SK-N-SH (cell line): Measurements from ENCODE around the gene METTL13. TPM values are rescaled to one million over a fixed set of nuclear protein-coding genes. Genes with fewer than 3 reads are reported as not detected.

Source experiments
- CTCF ChIA-PET: fragments of 300-600, 350-600 bp; formaldehyde crosslinking; extraction: SDS; loops from one replicate; lab custom pipeline; 2021; lab: Yijun Ruan, JAX
- POLR2A ChIA-PET: fragments of 350-600 bp; sonication (Branson Sonifier 250); formaldehyde crosslinking; extraction: SDS; loops from one replicate; lab custom pipeline; 2020; ENCODE audit warnings: antibody characterized with exemption, inconsistent platforms; lab: Yijun Ruan, JAX
- DNase-seq: peaks from one replicate; pipeline ENCODE4 v3.0.0; 2012
- H2AFZ ChIP-seq: fragments of 200-600 bp; sonication (generic); 2 replicates; pipeline ENCODE4 v1.8.1; 2016; ENCODE audit warnings: antibody characterized with exemption, mild to moderate bottlenecking, low read depth
- H3F3A ChIP-seq: fragments of 200-600 bp; sonication (generic); replicated peaks from 2 replicates; pipeline ENCODE3; 2016; ENCODE audit warnings: antibody characterized with exemption, mild to moderate bottlenecking; ENCODE audit not compliant: insufficient read depth
- H3K27ac ChIP-seq, 2 experiments: fragments of 200-500 bp in 1 of 2; fragments of 200-600 bp in 1 of 2; sonication (Bioruptor generic) in 1 of 2; sonication (generic), shearing (Covaris generic) in 1 of 2; 2 replicates each; pipeline versions ENCODE4 v1.5.1 to v1.6.1; 2014 to 2016; ENCODE audit warnings: low read depth in 2 of 2, inconsistent platforms in 1 of 2, low read length in 1 of 2, mild to moderate bottlenecking in 1 of 2, mixed read lengths in 1 of 2
- H3K27me3 ChIP-seq: fragments of 200-600 bp; sonication (generic), shearing (Covaris generic); 2 replicates; pipeline ENCODE4 v1.6.1; 2016; ENCODE audit warnings: mixed run types; ENCODE audit not compliant: insufficient read depth
- H3K36me3 ChIP-seq, 2 experiments: fragments of 200-500 bp in 1 of 2; fragments of 200-600 bp in 1 of 2; sonication (Bioruptor generic) in 1 of 2; sonication (generic) in 1 of 2; replicated peaks in 1 of 2; 2 replicates each; pipeline versions ENCODE3 to v1.5.1; 2014 to 2016; ENCODE audit warnings: low read length in 1 of 2, mild to moderate bottlenecking in 1 of 2; ENCODE audit not compliant: insufficient read depth in 2 of 2, control insufficient read depth in 1 of 2
- H3K4me1 ChIP-seq, 2 experiments: fragments of 200-500 bp in 1 of 2; fragments of 200-600 bp in 1 of 2; sonication (Bioruptor generic) in 1 of 2; sonication (generic), shearing (Covaris generic) in 1 of 2; 2 replicates each; pipeline versions ENCODE4 v1.5.1 to v1.6.1; 2014 to 2016; ENCODE audit warnings: low read depth in 1 of 2, low read length in 1 of 2, mixed run types in 1 of 2; ENCODE audit not compliant: insufficient read depth in 2 of 2, control insufficient read depth in 1 of 2
- H3K4me2 ChIP-seq: fragments of 200-600 bp; sonication (generic), shearing (Covaris generic); 2 replicates; pipeline ENCODE4 v1.6.1; 2017; ENCODE audit warnings: mixed run types
- H3K4me3 ChIP-seq, 2 experiments: fragments of 200-500 bp in 1 of 2; fragments of 200-600 bp in 1 of 2; sonication (Bioruptor generic) in 1 of 2; sonication (generic), shearing (Covaris generic) in 1 of 2; 2 replicates each; pipeline versions ENCODE4 v1.5.1 to v1.8.1; 2014 to 2016; ENCODE audit warnings: low read depth in 2 of 2, inconsistent platforms in 1 of 2, low read length in 1 of 2, mild to moderate bottlenecking in 1 of 2, mixed read lengths in 1 of 2, moderate library complexity in 1 of 2
- H3K79me2 ChIP-seq: fragments of 200-600 bp; sonication (generic); 2 replicates; pipeline ENCODE4 v1.8.1; 2017; ENCODE audit warnings: mild to moderate bottlenecking; ENCODE audit not compliant: insufficient read depth
- H3K9ac ChIP-seq: fragments of 200-600 bp; sonication (generic); 2 replicates; pipeline ENCODE4 v1.6.1; 2017; ENCODE audit warnings: mixed run types
- H3K9me2 ChIP-seq: fragments of 200-600 bp; sonication (generic); 2 replicates; pipeline ENCODE4 v1.6.1; 2017; ENCODE audit warnings: mixed run types
- H3K9me3 ChIP-seq: fragments of 200-600 bp; sonication (generic); 2 replicates; pipeline ENCODE4 v1.6.1; 2017; ENCODE audit warnings: mixed run types, mild to moderate bottlenecking, moderate library complexity
- H4K20me1 ChIP-seq: fragments of 200-600 bp; sonication (generic); 2 replicates; pipeline ENCODE4 v1.6.1; 2017; ENCODE audit warnings: mild to moderate bottlenecking, mixed run types; ENCODE audit not compliant: insufficient read depth
- CHD2 ChIP-seq: fragments of 150-350 bp; IDR thresholded peaks from 2 replicates; pipeline ENCODE4 v1.6.1; 2018; ENCODE audit warnings: low read length; ENCODE audit not compliant: partially characterized antibody
- ELF1 ChIP-seq: IDR thresholded peaks from 2 replicates; pipeline ENCODE4 v1.4.0; 2012
- EZH2phosphoT487 ChIP-seq: fragments of 200-600 bp; sonication (generic); IDR thresholded peaks from 2 replicates; pipeline ENCODE4 v1.6.1; 2017; ENCODE audit warnings: low read depth, mixed run types, mild to moderate bottlenecking, antibody characterized with exemption, moderate library complexity, borderline replicate concordance
- FOXJ3 ChIP-seq: sonication (generic); formaldehyde crosslinking; IDR thresholded peaks from 2 replicates; pipeline ENCODE4 v1.5.1; 2020; ENCODE audit warnings: mild to moderate bottlenecking, missing genetic modification reagents
- FOXM1 ChIP-seq: IDR thresholded peaks from 2 replicates; pipeline ENCODE4 v1.4.0; 2012; ENCODE audit warnings: low read depth, mild to moderate bottlenecking
- GABPA ChIP-seq: IDR thresholded peaks from 2 replicates; pipeline ENCODE4 v1.4.0; 2012; ENCODE audit warnings: low read depth, mild to moderate bottlenecking
- NFIC ChIP-seq: IDR thresholded peaks from 2 replicates; pipeline ENCODE4 v1.4.0; 2012; ENCODE audit warnings: borderline replicate concordance
- RAD21 ChIP-seq: IDR thresholded peaks from 2 replicates; pipeline ENCODE4 v1.6.1; 2012; ENCODE audit warnings: mild to moderate bottlenecking, low read length
- RCOR1 ChIP-seq: fragments of 150-350 bp; IDR thresholded peaks from 2 replicates; pipeline ENCODE4 v1.6.1; 2017; ENCODE audit warnings: antibody characterized with exemption, low read length
- RFX5 ChIP-seq: IDR thresholded peaks from 2 replicates; pipeline ENCODE4 v1.6.1; 2012; ENCODE audit warnings: mild to moderate bottlenecking, improper control_type of control experiment, low read length
- TAF1 ChIP-seq: IDR thresholded peaks from 2 replicates; pipeline ENCODE4 v1.6.1; 2012; ENCODE audit warnings: low read depth, mild to moderate bottlenecking, low read length, moderate library complexity, borderline replicate concordance
- TCF12 ChIP-seq: IDR thresholded peaks from 2 replicates; pipeline ENCODE4 v1.4.0; 2012
- WGBS: methylation state at CpG from one replicate; pipeline ENCODE4 v1.1.6; 2017; ENCODE audit warnings: low lambda C conversion rate; 5-methylcytosine and 5-hydroxymethylcytosine counted together
- polyA plus RNA-seq, 3 experiments: library from polyadenylated mRNA; depleted of rRNA; stranded (reverse); fragments of >200 nt; gene quantifications; 2 replicates each; pipeline ENCODE4 v1.2.3, GENCODE V29; 2012
- TF ChIP-seq, protein P1 (sequence below): fragments of 200-600 bp; sonication (generic); IDR thresholded peaks from 2 replicates; pipeline ENCODE4 v1.6.1; 2017; ENCODE audit warnings: antibody characterized with exemption, mild to moderate bottlenecking, moderate library complexity
- TF ChIP-seq, protein P2 (sequence below): IDR thresholded peaks from 2 replicates; pipeline ENCODE4 v1.4.0; 2012; ENCODE audit warnings: low read depth, borderline replicate concordance
- TF ChIP-seq, protein P3 (sequence below): IDR thresholded peaks from 2 replicates; pipeline ENCODE4 v1.6.1; 2012; ENCODE audit warnings: mild to moderate bottlenecking, low read depth, low read length, moderate library complexity

Gene METTL13
- polyA plus RNA-seq, 1 of the 3 experiments (the other 2 are of a cell fraction): 32.7 TPM

DNA sequence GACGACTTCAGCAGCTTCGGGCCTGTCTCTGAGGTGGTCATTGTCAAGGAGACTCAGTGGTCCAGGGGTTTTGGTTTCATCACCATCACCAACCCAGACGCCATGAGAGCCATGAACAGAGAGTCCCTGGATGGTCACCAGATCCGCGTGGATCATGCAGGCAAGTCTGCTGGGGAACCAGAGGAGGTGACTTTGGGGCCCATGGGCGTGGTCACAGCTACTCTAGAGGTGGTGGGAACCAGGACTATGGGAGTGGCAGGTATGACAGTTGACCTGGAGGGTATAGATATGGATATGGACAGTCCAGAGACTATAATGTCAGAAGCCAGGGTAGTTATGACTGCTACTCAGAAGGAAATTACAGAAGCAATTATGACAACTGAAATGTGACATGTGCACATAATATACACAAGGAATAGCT is 19.3 kb upstream of the METTL13 start:
- no peak for DNase-seq
- no peak overlapping the region for H3K4me3 ChIP-seq
- no peak overlapping the region for H3K9ac ChIP-seq
- H3K36me3 ChIP-seq: no peaks in the 10 kb centered on the region
- TF ChIP-seq ELF1 (no peak), RCOR1 (no peak), RFX5 (no peak), EZH2phosphoT487 (no peak), FOXM1 (no peak), FOXJ3 (CRISPR knock-in tag) (no peak), TCF12 (no peak), TAF1 (no peak), GABPA (no peak), NFIC (no peak), CHD2 (no peak), RAD21 (no peak)
- TF ChIP-seq, protein P1, sequence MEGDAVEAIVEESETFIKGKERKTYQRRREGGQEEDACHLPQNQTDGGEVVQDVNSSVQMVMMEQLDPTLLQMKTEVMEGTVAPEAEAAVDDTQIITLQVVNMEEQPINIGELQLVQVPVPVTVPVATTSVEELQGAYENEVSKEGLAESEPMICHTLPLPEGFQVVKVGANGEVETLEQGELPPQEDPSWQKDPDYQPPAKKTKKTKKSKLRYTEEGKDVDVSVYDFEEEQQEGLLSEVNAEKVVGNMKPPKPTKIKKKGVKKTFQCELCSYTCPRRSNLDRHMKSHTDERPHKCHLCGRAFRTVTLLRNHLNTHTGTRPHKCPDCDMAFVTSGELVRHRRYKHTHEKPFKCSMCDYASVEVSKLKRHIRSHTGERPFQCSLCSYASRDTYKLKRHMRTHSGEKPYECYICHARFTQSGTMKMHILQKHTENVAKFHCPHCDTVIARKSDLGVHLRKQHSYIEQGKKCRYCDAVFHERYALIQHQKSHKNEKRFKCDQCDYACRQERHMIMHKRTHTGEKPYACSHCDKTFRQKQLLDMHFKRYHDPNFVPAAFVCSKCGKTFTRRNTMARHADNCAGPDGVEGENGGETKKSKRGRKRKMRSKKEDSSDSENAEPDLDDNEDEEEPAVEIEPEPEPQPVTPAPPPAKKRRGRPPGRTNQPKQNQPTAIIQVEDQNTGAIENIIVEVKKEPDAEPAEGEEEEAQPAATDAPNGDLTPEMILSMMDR: no peak
- TF ChIP-seq, protein P2, sequence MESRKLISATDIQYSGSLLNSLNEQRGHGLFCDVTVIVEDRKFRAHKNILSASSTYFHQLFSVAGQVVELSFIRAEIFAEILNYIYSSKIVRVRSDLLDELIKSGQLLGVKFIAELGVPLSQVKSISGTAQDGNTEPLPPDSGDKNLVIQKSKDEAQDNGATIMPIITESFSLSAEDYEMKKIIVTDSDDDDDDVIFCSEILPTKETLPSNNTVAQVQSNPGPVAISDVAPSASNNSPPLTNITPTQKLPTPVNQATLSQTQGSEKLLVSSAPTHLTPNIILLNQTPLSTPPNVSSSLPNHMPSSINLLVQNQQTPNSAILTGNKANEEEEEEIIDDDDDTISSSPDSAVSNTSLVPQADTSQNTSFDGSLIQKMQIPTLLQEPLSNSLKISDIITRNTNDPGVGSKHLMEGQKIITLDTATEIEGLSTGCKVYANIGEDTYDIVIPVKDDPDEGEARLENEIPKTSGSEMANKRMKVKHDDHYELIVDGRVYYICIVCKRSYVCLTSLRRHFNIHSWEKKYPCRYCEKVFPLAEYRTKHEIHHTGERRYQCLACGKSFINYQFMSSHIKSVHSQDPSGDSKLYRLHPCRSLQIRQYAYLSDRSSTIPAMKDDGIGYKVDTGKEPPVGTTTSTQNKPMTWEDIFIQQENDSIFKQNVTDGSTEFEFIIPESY: no peak
- TF ChIP-seq, protein P3, sequence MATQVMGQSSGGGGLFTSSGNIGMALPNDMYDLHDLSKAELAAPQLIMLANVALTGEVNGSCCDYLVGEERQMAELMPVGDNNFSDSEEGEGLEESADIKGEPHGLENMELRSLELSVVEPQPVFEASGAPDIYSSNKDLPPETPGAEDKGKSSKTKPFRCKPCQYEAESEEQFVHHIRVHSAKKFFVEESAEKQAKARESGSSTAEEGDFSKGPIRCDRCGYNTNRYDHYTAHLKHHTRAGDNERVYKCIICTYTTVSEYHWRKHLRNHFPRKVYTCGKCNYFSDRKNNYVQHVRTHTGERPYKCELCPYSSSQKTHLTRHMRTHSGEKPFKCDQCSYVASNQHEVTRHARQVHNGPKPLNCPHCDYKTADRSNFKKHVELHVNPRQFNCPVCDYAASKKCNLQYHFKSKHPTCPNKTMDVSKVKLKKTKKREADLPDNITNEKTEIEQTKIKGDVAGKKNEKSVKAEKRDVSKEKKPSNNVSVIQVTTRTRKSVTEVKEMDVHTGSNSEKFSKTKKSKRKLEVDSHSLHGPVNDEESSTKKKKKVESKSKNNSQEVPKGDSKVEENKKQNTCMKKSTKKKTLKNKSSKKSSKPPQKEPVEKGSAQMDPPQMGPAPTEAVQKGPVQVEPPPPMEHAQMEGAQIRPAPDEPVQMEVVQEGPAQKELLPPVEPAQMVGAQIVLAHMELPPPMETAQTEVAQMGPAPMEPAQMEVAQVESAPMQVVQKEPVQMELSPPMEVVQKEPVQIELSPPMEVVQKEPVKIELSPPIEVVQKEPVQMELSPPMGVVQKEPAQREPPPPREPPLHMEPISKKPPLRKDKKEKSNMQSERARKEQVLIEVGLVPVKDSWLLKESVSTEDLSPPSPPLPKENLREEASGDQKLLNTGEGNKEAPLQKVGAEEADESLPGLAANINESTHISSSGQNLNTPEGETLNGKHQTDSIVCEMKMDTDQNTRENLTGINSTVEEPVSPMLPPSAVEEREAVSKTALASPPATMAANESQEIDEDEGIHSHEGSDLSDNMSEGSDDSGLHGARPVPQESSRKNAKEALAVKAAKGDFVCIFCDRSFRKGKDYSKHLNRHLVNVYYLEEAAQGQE: no peak
- WGBS: 55% methylated on average over 6 of the region's 6 CpGs
- CTCF ChIA-PET: interaction anchor here (1.0 to 1.1 kb wide), 2 partner anchors 11 to 46 kb away, joined by 3 to 4 read pairs; no protein-coding TSS in a partner anchor
- POLR2A ChIA-PET: no interaction called here
- no peaks in the 10 kb centered on the region for H3K4me1 ChIP-seq
- no peaks in the 10 kb centered on the region for H3K79me2 ChIP-seq
- no peaks in the 10 kb centered on the region for H4K20me1 ChIP-seq
- H3K4me2 ChIP-seq: no peak overlapping the region
- H2AFZ ChIP-seq: no peak overlapping the region
- no peaks in the 10 kb centered on the region for H3K9me2 ChIP-seq
- no peaks in the 10 kb centered on the region for H3F3A ChIP-seq
- H3K27ac ChIP-seq: no peak overlapping the region
- no peaks in the 10 kb centered on the region for H3K9me3 ChIP-seq
- no peaks in the 10 kb centered on the region; the same call in 1 of the 2 replicates for H3K27me3 ChIP-seq
